HK-2 (cell line): Measurements from ENCODE around the gene GAGE13.
"Not testable (repeated sequence)": the region's sequence is repeated elsewhere in the genome, so short reads cannot be mapped to it uniquely, and the experiment has no call there.

Experiments used
- DNase-seq: peaks from one replicate; pipeline ENCODE4 v3.0.0-alpha.2; 2018; ENCODE audit not compliant: unreplicated experiment

The GAGE13 gene, protein sequence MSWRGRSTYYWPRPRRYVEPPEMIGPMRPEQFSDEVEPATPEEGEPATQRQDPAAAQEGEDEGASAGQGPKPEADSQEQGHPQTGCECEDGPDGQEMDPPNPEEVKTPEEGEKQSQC

DNA sequence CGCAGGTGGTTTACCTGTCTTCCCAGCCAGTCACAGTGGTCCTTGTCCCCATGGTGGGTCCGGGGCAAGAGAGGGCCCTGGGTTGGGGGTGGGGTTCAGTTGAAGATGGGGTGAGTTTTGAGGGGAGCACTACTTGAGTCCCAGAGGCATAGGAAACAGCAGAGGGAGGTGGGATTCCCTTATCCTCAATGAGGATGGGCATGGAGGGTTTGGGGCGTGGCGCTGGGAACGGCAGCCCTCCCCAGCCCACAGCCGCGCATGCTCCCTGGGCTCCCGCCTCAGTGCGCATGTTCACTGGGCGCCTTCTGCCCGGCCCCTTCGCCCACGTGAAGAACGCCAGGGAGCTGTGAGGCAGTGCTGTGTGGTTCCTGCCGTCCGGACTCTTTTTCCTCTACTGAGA is at the start of gene GAGE13:
GAGE13 (plus strand) TSS at position 301 of the 400 bp plus-strand sequence. CDS start 1,156 bp downstream, outside the sequence.
- not testable (repeated sequence) for DNase-seq

DNA sequence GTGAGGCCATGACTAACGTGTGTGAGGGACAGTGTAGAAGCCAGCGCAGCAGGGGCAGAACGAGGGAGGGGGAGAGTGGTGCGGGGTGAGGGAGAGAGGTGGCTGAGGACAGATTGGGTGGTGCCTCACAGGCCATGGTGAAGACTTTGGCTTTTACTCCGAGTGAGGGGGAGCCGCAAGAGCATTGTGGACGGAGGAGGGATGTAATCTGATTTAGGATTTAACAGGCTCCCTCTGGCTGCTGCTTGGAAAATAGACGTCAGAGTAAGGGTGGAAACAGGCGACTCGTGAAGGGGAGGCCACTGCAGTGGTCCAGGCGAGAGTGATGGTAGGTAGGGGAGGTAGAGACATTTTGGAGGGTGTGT is 48.8 kb upstream of the GAGE13 start:
- no peak for DNase-seq

GRCh38 chrX:49284212-49284611 is 47.2 kb upstream of the GAGE13 start:
- DNase-seq: no peak

- no peak for DNase-seq
Observed at GRCh38 chrX:49286136-49286535, 45.2 kb upstream of the GAGE13 start.

- no peak for DNase-seq
Observed at GRCh38 chrX:49286581-49286980, 44.8 kb upstream of the GAGE13 start.

GRCh38 chrX:49287665-49288064 is 43.7 kb upstream of the GAGE13 start:
- DNase-seq: no peak

DNA sequence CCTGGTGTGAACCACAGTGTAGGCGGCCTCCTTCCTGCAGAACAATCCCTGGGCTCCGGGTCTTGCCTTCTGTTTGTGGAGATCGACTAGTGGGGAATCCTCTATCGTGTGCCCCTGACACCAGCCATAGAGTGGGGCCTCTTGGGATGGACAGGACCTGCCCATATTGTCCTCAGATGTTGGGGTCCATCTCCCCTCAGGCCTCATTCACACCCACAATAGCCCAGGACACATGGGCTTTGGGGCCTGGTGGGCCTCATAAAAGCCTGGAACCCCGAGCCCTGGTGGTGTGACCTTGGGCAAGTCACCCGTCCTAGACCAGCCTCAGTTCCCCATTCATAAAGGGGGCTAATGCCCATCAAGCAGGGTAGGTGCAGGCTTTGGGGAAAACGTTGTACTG is 41.2 kb upstream of the GAGE13 start:
- DNase-seq: no peak

- peak; percentile 56 for DNase-seq
Observed at GRCh38 chrX:49291615-49292337, 39.6 kb upstream of the GAGE13 start.

DNA sequence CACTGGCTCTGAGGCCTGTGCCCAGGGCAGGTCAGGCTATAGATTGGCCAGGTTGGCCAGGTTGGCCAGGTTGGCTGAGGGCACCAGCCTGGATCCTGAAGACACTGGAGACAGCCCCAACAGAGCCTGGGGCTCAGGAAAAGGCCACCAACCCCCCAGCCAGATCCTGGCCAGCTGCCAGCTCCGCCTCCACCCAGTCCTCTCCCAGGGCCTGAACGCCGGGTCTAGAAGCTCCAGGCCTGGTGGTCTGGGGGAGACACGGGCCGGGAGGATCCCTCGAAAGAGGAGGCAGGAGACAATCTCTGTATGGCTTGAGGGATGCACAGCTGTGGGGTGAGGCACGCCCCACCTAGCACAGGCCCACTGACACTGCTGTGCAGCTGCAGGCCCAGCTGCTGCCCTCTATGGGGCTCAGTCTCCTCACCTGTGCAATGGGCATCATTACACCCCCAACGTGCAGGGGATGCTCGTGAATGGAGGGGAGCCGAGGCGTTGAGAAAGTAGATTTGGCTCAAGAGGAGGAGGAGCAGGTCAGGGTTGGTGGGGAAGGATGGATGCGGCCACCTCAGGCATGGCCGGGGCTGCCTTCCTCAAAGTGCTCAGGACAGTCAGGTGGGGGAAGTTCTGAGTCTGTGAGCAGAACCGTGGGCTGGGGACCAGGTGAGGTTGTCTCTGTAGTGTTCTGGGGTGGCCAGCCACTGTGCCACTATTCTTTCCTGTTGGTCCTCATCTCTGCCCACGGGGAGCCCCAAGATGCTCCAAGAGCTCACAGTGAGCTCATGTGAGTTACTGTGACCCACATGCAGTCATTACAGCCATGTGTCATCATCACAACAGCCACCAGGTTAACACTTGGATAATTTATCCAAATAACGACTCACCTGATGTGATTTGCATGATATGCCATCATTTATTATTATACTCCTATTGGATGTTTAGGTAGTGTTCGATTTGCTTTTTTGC is 38.7 kb upstream of the GAGE13 start:
- DNase-seq: no peak

GRCh38 chrX:49299293-49299692 is 32.1 kb upstream of the GAGE13 start:
- DNase-seq: not testable (repeated sequence)

- no peak for DNase-seq
Observed at GRCh38 chrX:49300703-49301102, 30.7 kb upstream of the GAGE13 start.

DNA sequence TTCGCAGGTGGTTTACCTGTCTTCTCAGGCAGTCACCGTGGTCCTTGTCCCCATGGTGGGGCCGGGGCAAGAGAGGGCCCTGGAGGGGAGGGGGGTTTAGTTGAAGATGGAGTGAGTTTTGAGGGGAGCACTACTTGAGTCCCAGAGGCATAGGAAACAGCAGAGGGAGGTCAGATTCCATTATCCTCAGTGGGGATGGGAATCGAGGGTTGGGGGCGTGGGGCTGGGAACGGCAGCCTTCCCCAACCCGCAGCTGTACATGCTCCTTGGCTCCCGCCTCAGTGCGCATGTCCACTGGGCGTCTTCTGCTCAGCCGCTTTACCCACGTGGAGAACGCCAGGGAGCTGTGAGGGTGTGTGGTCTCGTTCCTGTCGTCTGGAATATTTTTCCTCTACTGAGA is 28.0 kb upstream of the GAGE13 start, which contains the start of gene GAGE10:
GAGE10 (plus strand) TSS at position 301 of the 400 bp plus-strand sequence. CDS start 1,214 bp downstream, outside the sequence.
- DNase-seq: no peak

DNA sequence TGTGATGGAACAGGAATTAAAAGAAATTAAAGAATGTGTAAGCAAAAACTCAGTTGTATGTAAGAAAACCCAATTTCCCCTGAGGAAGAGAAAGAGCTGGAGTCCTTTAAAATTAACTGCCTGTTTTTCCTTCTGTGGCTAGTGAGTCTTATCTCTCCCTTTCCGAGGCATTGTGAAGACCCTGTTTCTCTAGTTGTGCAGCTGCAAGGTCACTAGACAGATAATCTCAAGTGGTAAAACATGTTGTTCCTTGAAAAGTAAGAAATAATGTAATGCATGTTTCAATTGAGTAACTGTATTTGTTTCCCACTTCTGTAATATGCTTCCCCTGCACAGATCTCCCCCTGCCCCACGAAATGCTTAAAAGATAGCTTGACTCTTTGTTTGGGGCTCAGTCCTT is 23.6 kb upstream of the GAGE13 start:
- not testable (repeated sequence) for DNase-seq

DNA sequence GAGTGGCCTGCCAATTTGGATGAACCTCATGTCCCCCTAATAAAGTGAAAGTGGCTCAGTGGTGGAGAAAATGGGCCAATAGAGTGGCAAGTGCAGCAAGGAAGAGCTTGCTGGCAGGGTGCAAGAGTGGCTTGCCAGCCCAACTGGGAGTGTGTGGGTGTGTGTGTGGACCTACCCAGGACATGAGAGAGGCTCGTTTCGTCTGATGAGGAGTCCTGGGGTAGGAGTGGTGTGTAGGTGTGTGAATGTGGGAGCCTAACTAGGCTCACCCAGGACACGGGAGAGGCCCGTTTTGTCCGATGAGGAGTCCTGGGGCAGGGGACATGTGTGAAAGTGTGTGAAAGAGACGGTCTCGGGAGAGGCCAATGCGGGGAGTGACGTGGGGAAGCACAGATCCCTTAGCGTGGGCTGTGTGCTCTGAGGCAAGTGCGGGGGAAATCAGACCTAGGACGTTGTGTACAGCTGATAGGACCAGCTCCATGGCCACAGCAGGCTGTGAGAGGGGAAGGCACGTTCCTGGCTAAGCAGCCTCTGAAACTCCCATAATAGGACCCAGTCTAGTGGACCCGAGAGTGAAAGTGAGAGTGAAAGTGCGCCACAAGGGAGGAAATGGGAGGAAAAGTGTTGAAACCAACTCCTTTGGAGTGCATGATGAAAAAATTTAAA is 22.6 kb upstream of the GAGE13 start:
- DNase-seq: no peak

DNA sequence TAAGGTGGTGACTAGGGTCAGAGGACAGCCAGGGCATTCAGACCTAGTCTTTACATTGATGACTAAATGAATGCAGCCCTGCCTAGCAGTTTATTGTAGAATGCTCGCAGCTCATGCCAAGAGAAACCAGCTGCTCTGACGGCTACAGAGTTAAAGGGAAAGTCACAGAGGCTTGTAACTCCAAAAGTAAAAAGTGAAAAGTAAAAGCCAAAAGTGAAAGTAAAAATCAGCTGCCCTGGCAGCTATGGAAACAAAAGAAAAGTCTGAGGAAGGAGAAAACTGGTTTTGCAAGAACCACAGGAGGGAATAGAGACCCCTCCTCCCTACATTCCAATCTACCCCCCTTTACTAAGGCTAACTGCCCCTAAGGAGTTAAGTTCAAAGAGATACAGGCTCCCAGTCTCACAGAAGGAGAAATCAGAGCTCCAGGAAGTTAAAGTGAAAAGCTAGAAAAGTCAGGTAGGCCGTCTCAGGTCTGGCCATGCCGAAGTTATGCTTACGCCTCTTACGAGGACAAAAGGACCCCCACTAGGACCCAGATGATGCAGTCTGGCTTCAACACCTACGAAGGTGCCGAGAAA is 21.9 kb upstream of the GAGE13 start:
- DNase-seq: no peak

DNA sequence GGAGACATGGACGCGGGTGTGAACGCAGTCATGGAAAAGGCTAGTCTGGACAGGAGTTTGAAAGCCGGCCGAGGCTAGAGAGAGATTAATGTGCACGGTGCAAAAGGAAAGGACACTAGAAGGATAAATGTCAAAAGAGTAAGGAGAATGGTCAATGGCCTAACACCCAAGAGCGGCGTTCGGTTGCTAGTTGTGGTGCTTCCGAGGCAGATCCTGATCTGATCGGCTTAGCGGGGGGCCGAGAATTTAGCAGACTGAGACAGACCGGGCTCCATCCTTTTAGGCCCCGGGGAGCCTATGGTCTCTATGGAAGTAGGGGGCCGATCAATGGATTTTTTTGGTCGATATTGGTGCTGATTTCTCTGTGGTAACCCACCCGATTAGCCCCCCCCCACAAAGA is 21.0 kb upstream of the GAGE13 start:
- no peak for DNase-seq

- no peak for DNase-seq
Observed at GRCh38 chrX:49312176-49312575, 19.2 kb upstream of the GAGE13 start.

GRCh38 chrX:49316085-49316484 is 15.3 kb upstream of the GAGE13 start:
- no peak for DNase-seq

DNA sequence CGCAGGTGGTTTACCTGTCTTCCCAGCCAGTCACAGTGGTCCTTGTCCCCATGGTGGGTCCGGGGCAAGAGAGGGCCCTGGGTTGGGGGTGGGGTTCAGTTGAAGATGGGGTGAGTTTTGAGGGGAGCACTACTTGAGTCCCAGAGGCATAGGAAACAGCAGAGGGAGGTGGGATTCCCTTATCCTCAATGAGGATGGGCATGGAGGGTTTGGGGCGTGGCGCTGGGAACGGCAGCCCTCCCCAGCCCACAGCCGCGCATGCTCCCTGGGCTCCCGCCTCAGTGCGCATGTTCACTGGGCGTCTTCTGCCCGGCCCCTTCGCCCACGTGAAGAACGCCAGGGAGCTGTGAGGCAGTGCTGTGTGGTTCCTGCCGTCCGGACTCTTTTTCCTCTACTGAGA is 9.6 kb upstream of the GAGE13 start, which contains the start of gene GAGE12J:
GAGE12J (plus strand) TSS at position 301 of the 400 bp plus-strand sequence. CDS start 1,157 bp downstream, outside the sequence.
- not testable (repeated sequence) for DNase-seq

GRCh38 chrX:49322266-49322665 is 9.1 kb upstream of the GAGE13 start:
- not testable (repeated sequence) for DNase-seq

DNA sequence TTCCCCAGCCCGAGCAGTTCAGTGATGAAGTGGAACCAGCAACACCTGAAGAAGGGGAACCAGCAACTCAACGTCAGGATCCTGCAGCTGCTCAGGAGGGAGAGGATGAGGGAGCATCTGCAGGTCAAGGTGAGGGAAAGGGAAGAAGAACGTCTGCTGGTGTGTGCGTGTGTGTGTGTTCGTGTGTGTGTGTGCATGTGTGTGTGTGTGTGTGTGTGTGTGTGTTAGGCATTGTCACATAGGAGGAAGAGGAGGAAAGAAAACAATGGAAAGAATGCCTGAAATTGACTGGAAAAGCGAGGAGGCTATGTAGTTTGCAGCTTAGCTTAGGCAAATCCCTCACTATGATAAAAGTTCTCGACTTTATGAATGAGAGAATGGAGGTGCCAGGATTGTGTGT is 7.6 kb upstream of the GAGE13 start:
- not testable (repeated sequence) for DNase-seq
